ENCODE results near the gene DUSP28.

Gene DUSP28

DNA sequence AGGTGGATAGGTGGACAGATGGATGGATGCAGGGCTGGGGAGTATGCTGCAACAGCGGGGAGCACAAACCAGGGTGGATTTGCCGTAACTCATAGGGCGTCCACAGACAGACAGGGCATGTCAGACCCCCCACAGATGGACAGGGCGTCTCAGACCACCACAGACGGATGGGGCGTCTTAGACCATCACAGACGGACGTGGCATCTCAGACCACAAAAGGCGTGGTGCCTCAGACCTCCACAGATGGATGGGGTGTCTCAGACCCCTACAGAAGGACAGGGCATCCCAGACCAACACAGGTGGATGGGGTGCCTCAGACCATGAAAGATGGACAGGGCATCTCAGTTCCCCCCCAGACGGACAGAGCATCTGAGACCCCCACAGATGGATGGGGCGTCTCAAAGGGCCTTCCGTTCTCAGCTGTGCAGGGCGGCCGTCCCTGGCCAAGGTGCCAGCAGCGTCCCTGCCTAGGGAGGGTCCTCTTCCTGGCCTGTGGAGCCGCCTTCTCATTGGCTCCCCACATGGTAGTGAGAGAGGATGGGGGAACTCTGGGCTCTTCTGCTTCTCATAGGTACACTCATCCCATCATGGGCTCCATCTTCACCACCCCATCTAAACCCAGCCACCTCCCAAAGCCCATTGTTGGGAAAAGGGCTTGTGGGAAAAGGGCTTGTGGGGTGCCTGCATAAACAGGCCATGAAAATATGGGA lies 4.5 kb upstream of the DUSP28 start:
- DNase-seq (ENCODE audit: low spot score) = peak; percentile 13
- TF ChIP-seq, protein P1, sequence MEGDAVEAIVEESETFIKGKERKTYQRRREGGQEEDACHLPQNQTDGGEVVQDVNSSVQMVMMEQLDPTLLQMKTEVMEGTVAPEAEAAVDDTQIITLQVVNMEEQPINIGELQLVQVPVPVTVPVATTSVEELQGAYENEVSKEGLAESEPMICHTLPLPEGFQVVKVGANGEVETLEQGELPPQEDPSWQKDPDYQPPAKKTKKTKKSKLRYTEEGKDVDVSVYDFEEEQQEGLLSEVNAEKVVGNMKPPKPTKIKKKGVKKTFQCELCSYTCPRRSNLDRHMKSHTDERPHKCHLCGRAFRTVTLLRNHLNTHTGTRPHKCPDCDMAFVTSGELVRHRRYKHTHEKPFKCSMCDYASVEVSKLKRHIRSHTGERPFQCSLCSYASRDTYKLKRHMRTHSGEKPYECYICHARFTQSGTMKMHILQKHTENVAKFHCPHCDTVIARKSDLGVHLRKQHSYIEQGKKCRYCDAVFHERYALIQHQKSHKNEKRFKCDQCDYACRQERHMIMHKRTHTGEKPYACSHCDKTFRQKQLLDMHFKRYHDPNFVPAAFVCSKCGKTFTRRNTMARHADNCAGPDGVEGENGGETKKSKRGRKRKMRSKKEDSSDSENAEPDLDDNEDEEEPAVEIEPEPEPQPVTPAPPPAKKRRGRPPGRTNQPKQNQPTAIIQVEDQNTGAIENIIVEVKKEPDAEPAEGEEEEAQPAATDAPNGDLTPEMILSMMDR (IDR thresholded peaks at IDR 0.05; ENCODE audit: borderline replicate concordance, control extremely low read depth, extremely low read depth, insufficient read depth, missing control alignments) = no peak
- in situ Hi-C loops (cut with MboI; ENCODE audit: low sequenced_read_pairs, unreplicated experiment) = no loop called here

GRCh38 chr2:240556553-240557100 lies 3.5 kb upstream of the DUSP28 start:
- DNase-seq (ENCODE audit: low spot score) = peak; percentile 73
- TF ChIP-seq, protein P1 (IDR thresholded peaks at IDR 0.05; ENCODE audit: borderline replicate concordance, control extremely low read depth, extremely low read depth, insufficient read depth, missing control alignments) = peak; percentile 52
- in situ Hi-C loops (cut with MboI; ENCODE audit: low sequenced_read_pairs, unreplicated experiment) = no loop called here

DNA sequence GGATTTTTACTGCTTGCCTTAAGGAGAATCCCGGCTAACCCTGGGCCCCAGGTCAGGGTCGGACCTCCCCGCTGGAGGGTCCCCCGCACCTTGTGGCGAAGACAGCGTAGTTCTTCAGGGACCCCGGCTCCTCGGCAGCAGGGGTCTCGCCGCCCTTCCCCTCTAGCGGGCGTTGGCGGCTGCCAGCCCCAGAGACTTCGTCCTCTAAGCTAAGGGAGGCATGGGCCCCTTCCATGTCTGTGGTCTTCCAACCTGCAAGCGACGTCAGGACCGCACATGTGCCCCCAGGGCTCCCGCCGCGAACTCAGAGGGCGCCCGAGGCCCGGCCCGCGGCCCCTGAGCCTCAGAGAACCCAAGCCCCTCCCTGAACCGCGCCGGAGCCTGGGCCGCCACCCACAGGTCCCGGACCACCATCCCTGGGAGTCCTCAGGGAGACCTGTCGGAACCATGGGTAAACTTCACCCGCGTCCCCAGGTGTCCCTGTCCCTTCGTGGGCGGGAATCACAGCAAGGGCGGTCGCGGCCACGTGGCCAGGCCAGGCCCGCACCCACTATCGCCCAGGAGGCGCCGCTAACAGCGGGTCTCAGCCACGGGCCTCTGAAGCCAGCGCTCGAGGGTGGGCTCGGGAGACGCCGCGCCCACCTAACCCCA lies 2.9 kb upstream of the DUSP28 start:
- TF ChIP-seq, protein P1 (IDR thresholded peaks at IDR 0.05; ENCODE audit: borderline replicate concordance, control extremely low read depth, extremely low read depth, insufficient read depth, missing control alignments) = no peak
- in situ Hi-C loops (cut with MboI; ENCODE audit: low sequenced_read_pairs, unreplicated experiment) = no loop called here
- no peak for DNase-seq (ENCODE audit: low spot score)

GRCh38 chr2:240557808-240558207 lies 2.3 kb upstream of the DUSP28 start, which contains the start of gene ANKMY1:
Gene ANKMY1, minus strand, starts transcription at chr2:240557988. Its CDS starts 653 bp downstream, at chr2:240557335.
- TF ChIP-seq, protein P1 (IDR thresholded peaks at IDR 0.05; ENCODE audit: borderline replicate concordance, control extremely low read depth, extremely low read depth, insufficient read depth, missing control alignments) = no peak
- peak; percentile 86 for DNase-seq (ENCODE audit: low spot score)
- in situ Hi-C loops (cut with MboI; ENCODE audit: low sequenced_read_pairs, unreplicated experiment) = no loop called here

- TF ChIP-seq, protein P1 (IDR thresholded peaks at IDR 0.05; ENCODE audit: borderline replicate concordance, control extremely low read depth, extremely low read depth, insufficient read depth, missing control alignments) = no peak
- in situ Hi-C loops (cut with MboI; ENCODE audit: low sequenced_read_pairs, unreplicated experiment) = no loop called here
- DNase-seq (ENCODE audit: low spot score) = peak; percentile 18
Measured at GRCh38 chr2:240558236-240558761, 1.9 kb upstream of the DUSP28 start.

DNA sequence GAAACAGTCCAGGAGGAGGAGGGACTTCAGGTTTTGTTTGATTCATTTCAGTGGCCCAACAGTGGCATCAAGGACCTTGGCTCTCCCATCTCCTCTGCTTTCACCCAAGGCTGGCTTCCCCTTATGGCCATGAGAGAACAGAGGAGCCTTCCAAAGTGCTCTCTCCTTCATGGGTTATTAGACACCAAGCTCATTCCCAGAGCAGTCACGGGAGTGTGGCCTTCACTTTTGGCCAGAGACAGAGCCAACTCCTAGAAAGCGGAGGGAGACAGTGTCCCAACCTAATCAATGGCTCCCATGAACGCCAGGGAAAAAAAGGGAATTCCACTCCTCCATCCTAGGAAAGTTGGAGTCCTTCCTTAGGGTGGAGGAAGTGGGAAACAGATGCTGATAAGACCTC lies 871 bp upstream of the DUSP28 start:
- TF ChIP-seq, protein P1 (IDR thresholded peaks at IDR 0.05; ENCODE audit: borderline replicate concordance, control extremely low read depth, extremely low read depth, insufficient read depth, missing control alignments) = no peak
- DNase-seq (ENCODE audit: low spot score) = no peak
- in situ Hi-C loops (cut with MboI; ENCODE audit: low sequenced_read_pairs, unreplicated experiment) = no loop called here
